NCI-H748 (cell line): ENCODE results near the gene CGNL1.

Experiments used
- DNase-seq: peaks from one replicate; lab custom pipeline; 2025; ENCODE audit not compliant: unreplicated experiment; lab: John Stamatoyannopoulos, UW

The CGNL1 gene

GRCh38 chr15:57591822-57592367 lies 215.6 kb downstream of the CGNL1 start, which contains the start of gene MYZAP:
TSS of gene MYZAP (plus strand) at chr15:57591904. CDS start at chr15:57592035, 131 bp downstream.
- DNase-seq: peak; percentile 31

GRCh38 chr15:57592426-57592825 lies 216.1 kb downstream of the CGNL1 start:
- no peak for DNase-seq

- no peak for DNase-seq
These were observed 216.6 kb downstream of the CGNL1 start for GRCh38 chr15:57592836-57593420.

GRCh38 chr15:57594479-57594878 lies 218.2 kb downstream of the CGNL1 start:
- DNase-seq: no peak

- DNase-seq: peak; percentile 13
These were observed 218.9 kb downstream of the CGNL1 start for GRCh38 chr15:57595011-57595866.

GRCh38 chr15:57596301-57596855 lies 220.1 kb downstream of the CGNL1 start:
- DNase-seq: no peak

GRCh38 chr15:57596978-57597377 lies 220.7 kb downstream of the CGNL1 start:
- DNase-seq: no peak

- no peak for DNase-seq
These were observed 221.1 kb downstream of the CGNL1 start for GRCh38 chr15:57597431-57597830.

GRCh38 chr15:57598346-57598745 lies 222.0 kb downstream of the CGNL1 start:
- no peak for DNase-seq

- no peak for DNase-seq
These were observed 223.0 kb downstream of the CGNL1 start for GRCh38 chr15:57599296-57599810.

- DNase-seq: no peak
These were observed 223.9 kb downstream of the CGNL1 start for GRCh38 chr15:57600197-57600596.
